HG02571 (cell line): Measurements from ENCODE around the gene HSDL1.

Experiments
- ATAC-seq: cut with Tn5 transposase; IDR thresholded peaks from one replicate; pipeline ENCODE4 v1.9.1; 2021; ENCODE audit warnings: mild to moderate bottlenecking, moderate library complexity; ENCODE audit not compliant: unreplicated experiment

Gene HSDL1

GRCh38 chr16:84084570-84085270 is 60.3 kb downstream of the HSDL1 start:
- no peak for ATAC-seq

- ATAC-seq: no peak
Observed at GRCh38 chr16:84082835-84083569, 62.0 kb downstream of the HSDL1 start.

- ATAC-seq: no peak
Observed at GRCh38 chr16:84082110-84082509, 62.9 kb downstream of the HSDL1 start.

GRCh38 chr16:84081446-84081989 is 63.5 kb downstream of the HSDL1 start:
- ATAC-seq: no peak

- ATAC-seq: no peak
Observed at GRCh38 chr16:84080813-84081212, 64.2 kb downstream of the HSDL1 start.

- ATAC-seq: no peak
Observed at GRCh38 chr16:84080378-84080777, 64.6 kb downstream of the HSDL1 start.

- ATAC-seq: no peak
Observed at GRCh38 chr16:84079664-84080063, 65.3 kb downstream of the HSDL1 start.

- ATAC-seq: no peak
Observed at GRCh38 chr16:84075376-84075775, 69.6 kb downstream of the HSDL1 start.

- no peak for ATAC-seq
Observed at GRCh38 chr16:84074721-84075120, 70.3 kb downstream of the HSDL1 start.
